Stromal cell of bone marrow (primary cell): ENCODE measurements around the gene MTERF4.

ENCODE experiments used
- DNase-seq: peaks from one replicate; pipeline ENCODE4 v3.0.0-alpha.2; 2012; ENCODE audit warnings: low read depth

The MTERF4 gene

GRCh38 chr2:241088791-241089732 is 13.0 kb downstream of the MTERF4 start:
- DNase-seq = no peak

- DNase-seq = no peak
Observed at GRCh38 chr2:241088376-241088775, 13.7 kb downstream of the MTERF4 start.

GRCh38 chr2:241087420-241088268 is 14.4 kb downstream of the MTERF4 start:
- no peak for DNase-seq

GRCh38 chr2:241084856-241085444 is 17.1 kb downstream of the MTERF4 start:
- no peak for DNase-seq

GRCh38 chr2:241083091-241083415 is 19.0 kb downstream of the MTERF4 start:
- no peak for DNase-seq

- DNase-seq = no peak
Observed at GRCh38 chr2:241082341-241083090, 19.6 kb downstream of the MTERF4 start.

- DNase-seq = no peak
Observed at GRCh38 chr2:241081643-241082340, 20.3 kb downstream of the MTERF4 start.

GRCh38 chr2:241081190-241081642 is 20.9 kb downstream of the MTERF4 start:
- DNase-seq = no peak

- DNase-seq = no peak
Observed at GRCh38 chr2:241080405-241081189, 21.5 kb downstream of the MTERF4 start.

- DNase-seq = no peak
Observed at GRCh38 chr2:241074901-241075540, 27.1 kb downstream of the MTERF4 start.

GRCh38 chr2:241074065-241074818 is 27.8 kb downstream of the MTERF4 start:
- no peak for DNase-seq

- DNase-seq = no peak
Observed at GRCh38 chr2:241073166-241074064, 28.7 kb downstream of the MTERF4 start.

- DNase-seq = no peak
Observed at GRCh38 chr2:241072553-241073165, 29.4 kb downstream of the MTERF4 start.

- no peak for DNase-seq
Observed at GRCh38 chr2:241072151-241072550, 29.9 kb downstream of the MTERF4 start.

- DNase-seq = no peak
Observed at GRCh38 chr2:241071677-241072111, 30.4 kb downstream of the MTERF4 start.

GRCh38 chr2:241070811-241071676 is 31.0 kb downstream of the MTERF4 start:
- no peak for DNase-seq

- no peak for DNase-seq
Observed at GRCh38 chr2:241070361-241070760, 31.7 kb downstream of the MTERF4 start.
